GM19238 (cell line): ENCODE measurements around the gene MAPK10.
"Not testable (repeated sequence)": the region's sequence is repeated elsewhere in the genome, so short reads cannot be mapped to it uniquely, and the experiment has no call there.

Source experiments
- DNase-seq: peaks from one replicate; pipeline ENCODE4 v3.0.0; 2011; ENCODE audit warnings: low spot score; ENCODE audit not compliant: insufficient read length

The MAPK10 gene

GRCh38 chr4:86338989-86339388 is 20.9 kb downstream of the MAPK10 start:
- no peak for DNase-seq

- no peak for DNase-seq
Measured at GRCh38 chr4:86338521-86338920, 21.3 kb downstream of the MAPK10 start.

GRCh38 chr4:86334020-86334750 is 25.7 kb downstream of the MAPK10 start:
- DNase-seq, result no peak

GRCh38 chr4:86333236-86333635 is 26.6 kb downstream of the MAPK10 start:
- no peak for DNase-seq

GRCh38 chr4:86330961-86331742 is 28.7 kb downstream of the MAPK10 start:
- no peak for DNase-seq

- DNase-seq, result not testable (repeated sequence)
Measured at GRCh38 chr4:86330411-86330810, 29.4 kb downstream of the MAPK10 start.

- DNase-seq, result no peak
Measured at GRCh38 chr4:86329431-86329830, 30.4 kb downstream of the MAPK10 start.

- no peak for DNase-seq
Measured at GRCh38 chr4:86326400-86326799, 33.5 kb downstream of the MAPK10 start.

GRCh38 chr4:86319390-86319789 is 40.5 kb downstream of the MAPK10 start:
- no peak for DNase-seq

GRCh38 chr4:86315579-86315978 is 44.3 kb downstream of the MAPK10 start:
- DNase-seq, result no peak

GRCh38 chr4:86313656-86314055 is 46.2 kb downstream of the MAPK10 start:
- no peak for DNase-seq

GRCh38 chr4:86307432-86307831 is 52.4 kb downstream of the MAPK10 start:
- no peak for DNase-seq

GRCh38 chr4:86306816-86307215 is 53.0 kb downstream of the MAPK10 start:
- DNase-seq, result no peak

- DNase-seq, result no peak
Measured at GRCh38 chr4:86302830-86303229, 57.0 kb downstream of the MAPK10 start.

- no peak for DNase-seq
Measured at GRCh38 chr4:86302251-86302650, 57.6 kb downstream of the MAPK10 start.

GRCh38 chr4:86300516-86300915 is 59.3 kb downstream of the MAPK10 start:
- no peak for DNase-seq

- DNase-seq, result no peak
Measured at GRCh38 chr4:86296865-86297264, 63.0 kb downstream of the MAPK10 start.

- no peak for DNase-seq
Measured at GRCh38 chr4:86294883-86295282, 65.0 kb downstream of the MAPK10 start.

- no peak for DNase-seq
Measured at GRCh38 chr4:86291180-86291579, 68.7 kb downstream of the MAPK10 start.

GRCh38 chr4:86286726-86287125 is 73.1 kb downstream of the MAPK10 start:
- no peak for DNase-seq

- no peak for DNase-seq
Measured at GRCh38 chr4:86283371-86283770, 76.5 kb downstream of the MAPK10 start.

- no peak for DNase-seq
Measured at GRCh38 chr4:86280246-86280645, 79.6 kb downstream of the MAPK10 start.
